GM19099 (cell line): ENCODE results near the gene ASCC3.

Experiments used
- POLR2A ChIP-seq: IDR thresholded peaks from 3 replicates; pipeline ENCODE4 v1.6.1; 2011; ENCODE audit warnings: low read depth; ENCODE audit not compliant: insufficient read length; ENCODE audit errors: extremely low read depth

The ASCC3 gene, protein sequence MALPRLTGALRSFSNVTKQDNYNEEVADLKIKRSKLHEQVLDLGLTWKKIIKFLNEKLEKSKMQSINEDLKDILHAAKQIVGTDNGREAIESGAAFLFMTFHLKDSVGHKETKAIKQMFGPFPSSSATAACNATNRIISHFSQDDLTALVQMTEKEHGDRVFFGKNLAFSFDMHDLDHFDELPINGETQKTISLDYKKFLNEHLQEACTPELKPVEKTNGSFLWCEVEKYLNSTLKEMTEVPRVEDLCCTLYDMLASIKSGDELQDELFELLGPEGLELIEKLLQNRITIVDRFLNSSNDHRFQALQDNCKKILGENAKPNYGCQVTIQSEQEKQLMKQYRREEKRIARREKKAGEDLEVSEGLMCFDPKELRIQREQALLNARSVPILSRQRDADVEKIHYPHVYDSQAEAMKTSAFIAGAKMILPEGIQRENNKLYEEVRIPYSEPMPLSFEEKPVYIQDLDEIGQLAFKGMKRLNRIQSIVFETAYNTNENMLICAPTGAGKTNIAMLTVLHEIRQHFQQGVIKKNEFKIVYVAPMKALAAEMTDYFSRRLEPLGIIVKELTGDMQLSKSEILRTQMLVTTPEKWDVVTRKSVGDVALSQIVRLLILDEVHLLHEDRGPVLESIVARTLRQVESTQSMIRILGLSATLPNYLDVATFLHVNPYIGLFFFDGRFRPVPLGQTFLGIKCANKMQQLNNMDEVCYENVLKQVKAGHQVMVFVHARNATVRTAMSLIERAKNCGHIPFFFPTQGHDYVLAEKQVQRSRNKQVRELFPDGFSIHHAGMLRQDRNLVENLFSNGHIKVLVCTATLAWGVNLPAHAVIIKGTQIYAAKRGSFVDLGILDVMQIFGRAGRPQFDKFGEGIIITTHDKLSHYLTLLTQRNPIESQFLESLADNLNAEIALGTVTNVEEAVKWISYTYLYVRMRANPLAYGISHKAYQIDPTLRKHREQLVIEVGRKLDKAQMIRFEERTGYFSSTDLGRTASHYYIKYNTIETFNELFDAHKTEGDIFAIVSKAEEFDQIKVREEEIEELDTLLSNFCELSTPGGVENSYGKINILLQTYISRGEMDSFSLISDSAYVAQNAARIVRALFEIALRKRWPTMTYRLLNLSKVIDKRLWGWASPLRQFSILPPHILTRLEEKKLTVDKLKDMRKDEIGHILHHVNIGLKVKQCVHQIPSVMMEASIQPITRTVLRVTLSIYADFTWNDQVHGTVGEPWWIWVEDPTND (N-terminal part only)

DNA sequence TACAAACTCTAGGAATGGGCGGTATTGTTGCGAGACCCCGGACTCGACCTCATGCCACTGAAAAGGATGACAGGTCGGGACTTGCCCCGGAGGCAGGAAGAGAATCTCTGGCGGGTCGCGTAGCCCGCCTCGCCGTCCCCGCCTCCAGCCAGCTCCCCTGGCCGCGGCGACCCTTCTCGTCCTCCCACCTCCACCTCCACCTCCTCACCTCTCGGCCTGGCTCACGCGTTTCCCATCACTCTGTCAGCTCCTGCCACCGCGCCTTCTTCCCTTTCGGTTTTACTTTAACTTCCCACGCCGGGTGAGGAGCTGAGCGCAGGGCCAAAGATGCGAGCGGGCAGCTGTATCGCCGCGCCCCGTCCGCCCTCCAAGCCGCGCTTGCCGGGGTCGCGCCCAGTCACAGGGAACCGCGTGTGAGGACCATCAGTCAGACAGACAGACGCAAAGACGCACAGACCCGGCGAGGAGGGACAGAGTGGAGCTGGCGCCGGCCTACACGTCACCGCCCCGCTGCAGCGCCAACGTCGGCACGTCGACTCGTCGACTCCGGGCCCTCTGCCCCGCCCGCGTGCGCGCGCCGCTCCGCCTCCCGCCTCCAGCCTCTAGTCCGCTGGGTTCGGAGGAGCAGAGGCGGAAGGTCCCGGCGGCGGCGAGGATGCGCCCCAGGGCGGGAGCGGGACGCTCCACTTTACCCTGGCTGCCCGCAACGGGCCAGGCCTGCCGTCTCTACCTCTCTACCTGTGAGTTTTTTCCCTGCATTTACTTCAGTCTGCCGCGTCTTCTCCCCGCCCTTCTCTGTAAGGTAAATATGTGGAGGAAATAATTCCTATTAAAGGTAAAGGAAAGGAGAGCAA, at the start of gene ASCC3:
Gene ASCC3 (minus strand): TSS at position 477 of the 854 bp plus-strand sequence. CDS start 13,332 bp downstream, outside the sequence.
- TF ChIP-seq POLR2A: peak; percentile 87

DNA sequence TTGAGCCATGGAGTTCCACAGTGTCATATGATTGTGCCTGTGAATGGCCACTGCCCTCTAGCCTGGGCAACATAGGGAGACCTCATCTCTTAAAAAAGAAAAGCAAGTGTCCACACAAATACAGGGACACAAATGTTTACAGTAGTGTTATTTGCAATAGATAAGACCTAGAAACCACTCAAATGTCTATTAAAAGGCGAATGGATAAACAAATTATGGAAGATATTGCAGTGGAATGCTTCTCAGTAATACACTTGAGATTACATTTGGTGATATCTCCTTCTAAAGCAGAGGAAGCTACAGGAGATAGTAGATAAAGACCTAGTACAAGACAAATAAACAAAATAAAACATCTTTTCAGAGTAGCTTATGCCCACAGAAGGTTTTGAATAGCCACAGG, 44.6 kb upstream of the ASCC3 start:
- TF ChIP-seq POLR2A: no peak

DNA sequence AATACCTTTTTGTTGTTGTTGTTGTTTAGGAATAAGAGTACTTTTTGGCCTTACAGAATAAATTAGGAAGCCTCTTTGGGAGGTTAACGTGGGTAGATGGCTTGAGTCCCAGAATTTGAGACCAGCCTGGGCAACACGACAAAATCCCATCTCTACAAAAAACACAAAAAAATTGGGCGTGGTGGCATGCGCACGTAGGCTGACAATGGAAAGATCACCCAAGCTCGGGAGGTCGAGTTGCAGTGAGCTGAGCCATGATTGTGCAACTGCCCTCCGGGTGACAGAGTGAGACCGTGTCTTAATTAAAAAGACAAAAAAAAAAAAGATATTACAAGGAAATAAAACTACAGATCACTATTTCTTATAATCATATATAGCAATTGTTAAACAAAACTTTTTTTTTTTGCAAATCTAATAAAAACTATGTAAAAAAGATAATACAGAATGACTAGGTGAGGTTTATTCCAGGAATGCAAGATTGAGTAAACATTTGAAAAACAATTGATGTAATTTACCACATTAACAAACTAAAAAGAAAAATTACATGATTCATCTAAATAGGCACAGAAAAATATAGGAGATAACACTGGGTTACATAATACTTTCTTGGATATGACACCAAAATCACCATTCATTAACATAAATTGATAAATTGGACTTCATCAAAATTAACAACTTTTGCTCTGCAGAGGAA, 43.6 kb upstream of the ASCC3 start:
- no peak for TF ChIP-seq POLR2A

DNA sequence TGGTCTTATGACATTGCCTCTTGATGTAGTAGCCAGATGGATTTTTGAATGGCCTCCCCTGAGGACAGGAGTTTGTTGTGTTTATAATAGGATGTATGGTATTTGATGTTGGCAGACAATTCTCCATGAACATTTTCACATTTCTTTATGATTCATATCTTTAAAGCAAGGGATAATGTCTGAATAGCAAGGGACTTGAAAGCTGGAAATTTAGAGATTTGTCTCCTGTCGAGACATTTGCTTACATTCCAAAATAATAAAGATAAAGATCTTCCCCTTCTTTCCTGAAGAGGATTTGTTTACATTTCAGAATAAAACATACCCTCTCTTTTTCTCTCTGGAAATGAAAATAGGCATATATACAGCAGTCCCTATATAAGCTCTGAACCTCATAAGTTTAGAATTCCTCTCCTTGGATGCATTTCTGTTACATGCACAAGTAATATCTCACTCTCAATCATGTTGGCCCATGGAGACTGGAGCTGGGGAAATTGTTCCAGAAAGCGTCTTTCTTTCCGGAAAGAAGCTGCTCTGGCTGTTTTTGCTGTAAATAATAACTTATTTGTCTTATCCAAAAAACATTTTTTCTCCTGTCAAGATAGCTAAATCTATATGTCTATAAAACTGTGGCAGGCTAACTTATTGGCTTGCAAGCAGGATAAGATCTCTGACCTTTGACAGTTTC, 42.5 kb upstream of the ASCC3 start:
- no peak for TF ChIP-seq POLR2A

DNA sequence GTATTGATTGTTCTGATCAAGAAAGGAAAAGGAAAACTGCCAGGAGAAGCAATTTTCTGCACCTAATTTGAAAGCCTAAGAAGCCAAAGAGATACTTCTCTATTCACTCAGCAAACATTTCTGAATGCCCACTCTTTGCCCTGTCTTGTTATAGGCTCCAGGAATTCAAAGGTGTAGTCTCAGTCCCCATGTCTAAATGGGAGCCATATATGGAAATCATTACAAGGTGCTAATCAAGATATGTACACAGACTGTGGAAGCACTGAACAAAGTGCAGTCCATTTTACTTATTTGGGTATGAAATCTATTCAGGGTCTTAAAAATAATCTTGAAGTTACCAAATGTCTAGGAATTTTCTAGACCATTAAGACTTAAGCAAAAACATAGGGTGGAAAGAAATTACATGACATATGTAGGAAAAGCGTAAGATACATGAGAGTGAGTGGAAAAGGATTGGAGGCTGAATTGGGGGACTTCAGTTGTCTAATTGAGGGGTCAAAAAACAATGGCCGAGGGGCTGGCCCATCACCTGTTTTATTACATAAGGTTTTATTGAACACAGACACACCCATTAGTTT, 39.0 kb upstream of the ASCC3 start:
- no peak for TF ChIP-seq POLR2A

DNA sequence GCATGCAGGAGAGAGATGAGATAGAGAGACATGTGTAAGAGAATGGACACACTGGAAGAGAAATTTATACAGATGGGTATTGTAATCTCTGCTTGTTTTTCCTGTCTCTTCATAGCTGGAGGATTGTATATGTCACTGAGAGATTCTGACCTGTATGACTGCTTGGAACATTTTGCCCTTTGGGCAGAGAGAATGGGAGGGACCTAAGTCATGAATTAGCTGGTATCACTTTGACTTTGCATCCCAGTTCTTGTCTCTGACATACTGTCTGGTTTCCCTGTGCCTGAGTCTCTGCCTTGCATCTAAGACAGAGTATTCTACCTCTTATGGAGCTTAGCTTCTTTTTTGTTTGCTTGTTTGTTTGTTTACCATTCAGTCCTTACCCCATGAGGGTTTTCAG, 37.0 kb upstream of the ASCC3 start:
- no peak for TF ChIP-seq POLR2A

DNA sequence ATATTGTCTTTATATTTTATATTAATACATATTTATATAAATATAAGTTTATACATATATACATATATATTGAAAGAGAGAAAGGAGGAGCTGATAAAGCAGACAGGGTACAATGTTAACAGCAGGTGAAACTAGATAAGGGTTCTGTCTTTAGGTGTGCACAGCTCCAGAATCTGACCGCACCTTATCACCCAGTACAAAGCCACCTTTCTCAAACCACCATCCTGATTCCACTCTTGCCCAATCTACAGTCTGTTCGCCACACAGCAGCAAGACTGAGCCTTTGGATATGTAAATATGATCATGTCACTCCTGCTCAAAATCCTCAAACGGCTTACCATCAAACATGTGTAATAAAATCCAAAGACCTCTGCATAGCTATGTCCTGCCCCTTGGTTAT, 34.7 kb upstream of the ASCC3 start:
- no peak for TF ChIP-seq POLR2A

DNA sequence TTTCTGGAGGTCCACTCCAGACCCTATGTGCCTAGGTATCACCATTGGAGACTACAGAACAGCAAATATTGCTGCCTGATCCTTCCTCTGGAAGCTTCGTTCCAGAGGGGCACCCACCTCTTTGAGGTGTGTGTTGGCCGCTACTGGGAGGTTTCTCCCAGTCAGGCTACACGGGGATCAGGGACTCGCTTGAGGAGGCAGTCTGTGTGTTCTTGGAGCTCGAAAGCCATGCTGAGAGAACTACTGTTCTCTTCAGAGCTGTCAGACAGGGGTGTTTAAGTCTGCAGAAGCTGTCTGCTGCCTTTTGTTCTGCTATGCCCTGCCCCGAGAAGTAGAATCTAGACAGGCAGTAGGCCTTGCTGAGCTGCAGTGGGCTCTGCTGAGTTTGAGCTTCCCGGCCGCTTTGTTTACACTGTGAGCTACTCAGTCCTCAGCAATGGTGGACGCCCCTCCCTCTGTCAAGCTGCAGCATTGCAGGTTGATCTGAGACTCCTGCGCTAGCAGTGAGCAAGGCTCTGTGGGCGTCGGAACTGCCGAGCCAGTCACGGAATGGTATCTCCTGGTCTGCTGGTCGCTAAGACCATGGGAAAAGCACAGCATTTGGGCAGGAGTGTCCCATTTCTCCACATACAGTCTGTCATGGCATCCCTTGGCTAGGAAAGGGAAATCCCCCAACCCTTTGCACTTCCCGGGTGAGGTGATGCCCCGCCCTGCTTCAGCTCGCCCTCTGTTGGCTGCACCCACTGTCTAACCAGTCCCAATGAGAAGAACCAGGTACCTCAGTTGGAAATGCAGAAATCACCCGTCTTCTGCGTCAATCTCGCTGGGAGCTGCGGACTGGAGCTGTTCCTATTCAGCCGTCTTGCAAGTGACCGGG, 32.5 kb upstream of the ASCC3 start:
- no peak for TF ChIP-seq POLR2A

DNA sequence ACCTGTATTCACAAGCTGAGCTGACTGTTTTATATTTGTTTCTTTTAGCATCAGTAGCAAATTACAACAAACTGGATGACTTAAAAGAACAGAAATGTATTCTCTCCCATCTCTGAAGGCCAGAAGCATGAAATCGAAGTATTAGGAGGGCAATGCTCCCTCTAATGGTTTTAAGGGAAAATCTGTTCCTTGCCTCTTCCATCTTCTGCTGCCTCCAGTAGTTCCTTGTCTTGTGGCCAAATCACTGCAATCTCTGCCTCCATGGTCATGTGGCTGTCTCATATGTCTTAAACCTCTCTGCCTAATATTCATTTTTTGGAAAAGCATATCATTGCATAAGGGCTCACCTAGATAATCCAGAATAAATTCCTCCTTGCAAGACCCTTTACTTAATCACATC, 25.2 kb upstream of the ASCC3 start:
- no peak for TF ChIP-seq POLR2A

DNA sequence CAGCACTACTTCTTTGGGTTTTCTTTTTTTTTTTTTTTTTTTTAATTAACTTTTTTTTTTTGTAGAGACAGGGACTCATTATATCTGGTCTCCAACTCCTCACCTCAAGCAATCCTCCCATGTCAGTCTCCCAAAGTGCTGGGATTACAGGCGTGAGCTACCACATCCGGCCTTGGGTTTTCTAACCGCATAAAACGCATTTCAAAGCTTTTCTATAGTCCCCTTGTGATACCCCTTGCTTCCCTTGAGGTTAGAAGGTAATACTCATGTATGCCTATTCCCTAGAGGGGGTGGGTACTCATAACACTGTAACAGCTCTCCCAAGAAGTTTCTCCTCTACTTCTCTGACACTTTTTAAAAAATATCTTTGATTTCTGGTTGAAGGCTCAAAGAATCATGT, 23.9 kb upstream of the ASCC3 start:
- no peak for TF ChIP-seq POLR2A

DNA sequence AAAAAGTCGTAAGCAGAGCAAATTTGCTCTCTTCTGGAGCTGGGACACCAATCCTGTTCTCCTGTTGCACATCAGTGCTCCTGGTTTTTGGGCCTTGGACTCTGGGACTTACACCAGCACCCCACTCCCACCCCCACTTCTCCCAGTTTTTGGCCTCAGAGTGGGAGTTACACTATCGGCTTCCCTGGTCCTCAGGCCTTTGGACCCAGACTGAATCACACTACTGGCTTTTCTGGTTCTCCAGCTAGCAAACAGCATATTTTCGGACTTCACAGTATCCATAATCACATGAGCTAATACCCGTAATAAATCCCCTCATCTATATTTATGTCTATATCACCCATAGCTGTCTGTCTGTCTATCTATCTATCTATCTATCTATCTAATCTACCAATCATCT, 23.2 kb upstream of the ASCC3 start:
- TF ChIP-seq POLR2A: no peak

DNA sequence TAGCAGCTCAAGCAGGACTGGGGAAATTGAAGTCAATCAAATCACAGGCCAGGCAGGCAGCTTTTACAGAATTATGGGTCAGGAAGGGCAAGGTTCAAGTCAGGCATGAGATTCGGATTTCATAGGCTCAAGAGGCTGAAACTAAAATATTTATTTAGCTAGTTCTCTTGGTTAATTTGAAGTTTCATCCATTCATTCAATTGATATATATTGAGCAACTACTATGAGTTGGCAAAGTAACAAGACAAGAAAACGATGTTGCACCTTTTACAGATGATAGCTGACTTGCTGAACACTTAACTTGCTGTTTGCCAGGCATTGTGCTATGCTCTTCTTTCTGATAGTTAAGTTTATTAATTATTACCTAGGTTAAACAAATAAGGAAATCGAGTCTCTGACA, 20.5 kb upstream of the ASCC3 start:
- TF ChIP-seq POLR2A: no peak
